K562 (cell line): ENCODE data around the gene DNAI1. TPM values are rescaled to one million over a fixed set of nuclear protein-coding genes. Genes with fewer than 3 reads are reported as not detected.

Source experiments
- ATAC-seq: fragments of 200-7000 bp; cut with Tn5 transposase; 3 replicates; pipeline ENCODE4 v1.9.1; 2020; ENCODE audit warnings: moderate library complexity
- BruUV-seq: library from RNA; stranded (reverse); fragments of 400-500 nt; replicated peaks from 2 replicates; lab custom pipeline; 2021; lab: Mats Ljungman, UMichigan
- CTCF ChIA-PET: fragments of 300-600 bp; formaldehyde crosslinking; extraction: SDS; loops from one replicate; lab custom pipeline; 2021; ENCODE audit warnings: low intra/inter-chr PET ratio; lab: Yijun Ruan, JAX
- POLR2A ChIA-PET: fragments of 300-600, 350-650 bp; sonication (Branson Sonifier 250); formaldehyde crosslinking; extraction: SDS; loops from one replicate; lab custom pipeline; 2021; ENCODE audit warnings: antibody characterized with exemption, inconsistent platforms; lab: Yijun Ruan, JAX
- DNase-seq, 4 experiments: peaks; one replicate each; pipeline versions ENCODE4 v3.0.0 to v3.0.0-alpha.2; 2011 to 2018; ENCODE audit warnings: low spot score in 3 of 4, mixed read lengths in 3 of 4; ENCODE audit errors: extremely low read depth in 1 of 4
- FAIRE-seq: peaks from 2 replicates; lab custom pipeline; 2011; peaks lifted over from hg19 to GRCh38; lab: Jason Lieb, UNC
- H2AFZ ChIP-seq: 2 replicates; pipeline ENCODE4 v1.6.0; 2011; ENCODE audit warnings: low read depth, low read length, control low read depth, inconsistent platforms
- H3K27ac ChIP-seq: fragments of 200-600 bp; 3 replicates; pipeline ENCODE4 v1.8.0; 2011; ENCODE audit warnings: low read depth, mild to moderate bottlenecking, control low read depth, inconsistent platforms, low read length, moderate library complexity, mixed read lengths; ENCODE audit errors: extremely low read depth
- H3K27me3 ChIP-seq, 2 experiments: fragments of 300-600 bp in 1 of 2; 2 replicates in 1 of 2; 3 replicates in 1 of 2; pipeline versions ENCODE4 v1.6.0 to v1.8.0; 2011; ENCODE audit warnings: inconsistent platforms in 2 of 2, low read length in 2 of 2, mild to moderate bottlenecking in 1 of 2, mixed read lengths in 1 of 2, moderate library complexity in 1 of 2; ENCODE audit not compliant: control insufficient read depth in 2 of 2, insufficient read depth in 2 of 2
- H3K36me3 ChIP-seq: fragments of 300-600 bp; 3 replicates; pipeline ENCODE4 v1.8.0; 2011; ENCODE audit warnings: mild to moderate bottlenecking, low read length, inconsistent platforms; ENCODE audit not compliant: control insufficient read depth, insufficient read depth
- H3K4me1 ChIP-seq, 2 experiments: fragments of 200-600 bp in 1 of 2; replicated peaks in 1 of 2; 2 replicates in 1 of 2; 3 replicates in 1 of 2; pipeline versions ENCODE4 v1.5.1 to v1.8.0; 2011; ENCODE audit warnings: inconsistent platforms in 2 of 2, low read length in 2 of 2, mild to moderate bottlenecking in 1 of 2, mixed read lengths in 1 of 2, moderate library complexity in 1 of 2; ENCODE audit not compliant: control insufficient read depth in 2 of 2, insufficient read depth in 2 of 2
- H3K4me2 ChIP-seq: 2 replicates; pipeline ENCODE4 v1.6.1; 2011; ENCODE audit warnings: low read length, control low read depth, inconsistent platforms, mixed read lengths; ENCODE audit not compliant: insufficient read depth
- H3K4me3 ChIP-seq: fragments of 200-600 bp; sonication (generic), shearing (Covaris generic); 2 replicates; pipeline ENCODE4 v1.5.1; 2016; ENCODE audit warnings: control low read depth, inconsistent platforms
- H3K79me2 ChIP-seq: fragments of 200-600 bp; 3 replicates; pipeline ENCODE4 v1.8.0; 2011; ENCODE audit warnings: low read length, inconsistent platforms; ENCODE audit not compliant: control insufficient read depth, insufficient read depth
- H3K9ac ChIP-seq, 2 experiments: 2 replicates each; pipeline versions ENCODE4 v1.6.0 to v1.6.1; 2011; ENCODE audit warnings: low read depth in 2 of 2, low read length in 2 of 2, control low read depth in 1 of 2, inconsistent platforms in 1 of 2, mild to moderate bottlenecking in 1 of 2, mixed read lengths in 1 of 2; ENCODE audit not compliant: insufficient read depth in 1 of 2
- H3K9me1 ChIP-seq: one replicate; pipeline ENCODE4 v1.6.0; 2011; ENCODE audit warnings: inconsistent platforms, mild to moderate bottlenecking, low read length, moderate library complexity; ENCODE audit not compliant: control insufficient read depth, insufficient read depth
- H3K9me3 ChIP-seq: replicated peaks from 2 replicates; pipeline ENCODE4 v1.5.1; 2011; ENCODE audit warnings: low read depth, low read length, inconsistent platforms; ENCODE audit not compliant: control insufficient read depth, insufficient read depth
- H4K20me1 ChIP-seq: replicated peaks from 2 replicates; pipeline ENCODE4 v1.6.1; 2011; ENCODE audit warnings: low read length, inconsistent platforms, mixed read lengths; ENCODE audit not compliant: control insufficient read depth, insufficient read depth
- DIDO1 ChIP-seq: fragments of 450-650 bp; IDR thresholded peaks from 2 replicates; pipeline ENCODE4 v1.6.1; 2016; ENCODE audit warnings: low read depth, missing biosample characterization, missing genetic modification characterization
- HSF4 ChIP-seq: fragments of 250-450 bp; sonication (Bioruptor Pico); IDR thresholded peaks from 2 replicates; pipeline ENCODE4 v2.1.2; 2022; ENCODE audit warnings: mild to moderate bottlenecking, moderate library complexity, borderline replicate concordance
- MAFG ChIP-seq: fragments of 450-650 bp; conservative IDR thresholded peaks from 2 replicates; pipeline ENCODE4 v1.6.1; 2016; ENCODE audit warnings: missing genetic modification characterization, missing compliant biosample characterization
- MYBL2 ChIP-seq, 2 experiments: fragments of 450-650 bp in 1 of 2; sonication (generic) in 1 of 2; formaldehyde crosslinking in 1 of 2; IDR thresholded peaks; 2 replicates each; pipeline versions ENCODE4 v1.6.1 to v1.8.1; 2017 to 2022; ENCODE audit warnings: borderline replicate concordance in 1 of 2, inconsistent platforms in 1 of 2, low read depth in 1 of 2, mild to moderate bottlenecking in 1 of 2, missing genetic modification reagents in 1 of 2, moderate library complexity in 1 of 2
- MYNN ChIP-seq, 2 experiments: sonication (generic); formaldehyde crosslinking in 1 of 2; IDR thresholded peaks; 2 replicates each; pipeline versions ENCODE4 v1.5.0 to v1.6.1; 2016 to 2020; ENCODE audit warnings: antibody characterized with exemption in 1 of 2, missing genetic modification reagents in 1 of 2
- RBM14 ChIP-seq: fragments of 200-400 bp; formaldehyde crosslinking; IDR thresholded peaks from 2 replicates; pipeline ENCODE4 v1.6.1; 2018; ENCODE audit warnings: low read depth, mild to moderate bottlenecking, low read length, moderate library complexity, borderline replicate concordance; ENCODE audit not compliant: insufficient read depth
- SMARCA4 ChIP-seq: fragments of 450-650 bp; IDR thresholded peaks from 2 replicates; pipeline ENCODE4 v1.6.1; 2016
- U2AF2 ChIP-seq: fragments of 200-400 bp; formaldehyde crosslinking; optimal IDR thresholded peaks from 2 replicates; pipeline ENCODE3; 2017; ENCODE audit warnings: low read depth, mild to moderate bottlenecking, low read length
- USF2 ChIP-seq: sonication (generic); formaldehyde crosslinking; IDR thresholded peaks from 2 replicates; pipeline ENCODE4 v1.5.0; 2020; ENCODE audit warnings: missing genetic modification reagents
- ZBTB1 ChIP-seq: sonication (generic); formaldehyde crosslinking; IDR thresholded peaks from 2 replicates; pipeline ENCODE4 v1.8.1; 2023; ENCODE audit warnings: missing genetic modification reagents, low read depth, mild to moderate bottlenecking, borderline replicate concordance
- ZFP36 ChIP-seq: fragments of 150-350 bp; IDR thresholded peaks from 2 replicates; pipeline ENCODE4 v1.6.1; 2018; ENCODE audit warnings: low read length, low read depth; ENCODE audit not compliant: partially characterized antibody
- WGBS: fragments of 100-300 bp; shearing (Covaris generic); methylation state at CpG from one replicate; pipeline ENCODE4 v1.1.6; 2016; ENCODE audit warnings: low coverage, mixed read lengths; ENCODE audit not compliant: insufficient coverage; ENCODE audit errors: missing lambda C conversion rate; 5-methylcytosine and 5-hydroxymethylcytosine counted together
- in situ Hi-C: fragments of 300-500 bp; cut with MboI; formaldehyde crosslinking; loops from 4 replicates; pipeline ENCODE4 v1.15.0; 2018; ENCODE audit warnings: inconsistent platforms, mixed read lengths
- intact Hi-C: fragments of 100-400 bp; cut with micrococcal nuclease; formaldehyde crosslinking; loops from 2 replicates; pipeline ENCODE4 v1.14.2; 2022
- polyA plus RNA-seq, 8 experiments: library from polyadenylated mRNA; depleted of rRNA in 4 of 8; stranded (reverse) in 5 of 8; unstranded in 3 of 8; fragments of >200 nt; fragmentation: Nextera tagmentation in 2 of 8; fragmentation: Illumina TruSeq in 1 of 8; extraction: Ambion mirVana in 2 of 8; extraction: Trizol in 1 of 8; gene quantifications; 2 replicates each; pipeline versions ENCODE4 v1.2.1 to v1.2.3, GENCODE V29; 2011 to 2014; ENCODE audit warnings: inconsistent platforms in 1 of 8, missing spikeins in 1 of 8
- total RNA-seq, 7 experiments: library from RNA; depleted of rRNA in 6 of 7; stranded (reverse); fragments of >200 nt in 6 of 7; fragmentation: Illumina TruSeq in 2 of 7; extraction: Trizol in 2 of 7; gene quantifications; 2 replicates each; pipeline versions ENCODE4 v1.2.1 to v1.2.3, GENCODE V29; 2011 to 2021; ENCODE audit warnings: low replicate concordance in 1 of 7
- TF ChIP-seq, protein P1 (sequence below): fragments of 450-650 bp; formaldehyde crosslinking; IDR thresholded peaks from 2 replicates; pipeline ENCODE4 v1.4.0; 2020; ENCODE audit warnings: mild to moderate bottlenecking, moderate library complexity
- TF ChIP-seq, protein P2 (sequence below): fragments of 450-650 bp; formaldehyde crosslinking; IDR thresholded peaks from 2 replicates; pipeline ENCODE4 v1.4.0; 2022; ENCODE audit warnings: missing genetic modification characterization

Gene DNAI1
- total and polyA plus RNA-seq, 9 of the 15 experiments (the other 6 are each of a cell fraction or from before 2014, with no cell fraction given) = 0.01 to 0.17 (median 0.04) TPM; not detected in 6

DNA sequence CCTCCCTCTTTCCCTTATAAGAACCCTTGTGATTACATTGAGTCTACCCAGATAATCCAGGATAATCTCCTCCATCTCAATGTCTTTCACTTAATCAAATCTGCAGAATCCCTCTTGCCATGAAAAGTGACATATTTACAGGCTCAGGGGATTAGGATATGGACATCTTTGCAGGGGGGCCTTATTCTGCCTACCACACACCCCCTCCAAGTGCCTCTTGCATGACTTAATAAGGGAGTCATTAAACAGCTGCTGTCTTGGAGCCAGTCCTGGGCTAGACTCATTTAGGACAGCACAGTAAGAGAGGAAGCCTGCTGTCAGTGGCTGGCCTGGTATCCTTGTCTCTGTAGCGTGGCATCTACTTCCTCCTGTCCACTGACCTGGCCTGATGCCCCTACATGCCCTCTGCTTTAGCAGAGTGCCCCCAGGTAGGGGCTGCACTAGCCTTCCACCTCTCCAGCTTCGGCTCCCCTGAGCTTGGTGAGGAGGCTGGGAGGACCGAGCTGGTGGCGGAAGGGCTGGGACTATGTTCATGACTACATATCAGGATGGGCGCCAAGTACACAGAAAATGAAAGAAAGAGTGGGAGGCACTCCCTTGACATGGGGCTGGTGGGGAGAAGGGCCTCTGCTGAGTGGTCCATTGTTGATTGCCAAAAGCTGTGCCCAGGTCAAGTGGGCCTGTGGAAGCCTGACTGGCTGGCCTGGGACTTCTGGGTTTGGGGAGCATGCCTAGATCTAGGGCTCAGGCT, 46.9 kb downstream of the DNAI1 start:
- H3K27ac ChIP-seq = no peak overlapping the region

More for the DNA sequence above, 46.9 kb downstream of the DNAI1 start:
- Histone ChIP-seq H3K36me3 (no peaks in the 10 kb centered on the region), H3K4me1 (no peaks in the 10 kb centered on the region; a peak in 1 of 5 replicates), H4K20me1 (no peaks in the 10 kb centered on the region), H3K79me2 (no peaks in the 10 kb centered on the region), H3K9ac (no peak overlapping the region), H3K4me3 (no peak overlapping the region), H3K9me1 (no peaks in the 10 kb centered on the region), H3K4me2 (no peak overlapping the region), H2AFZ (no peak overlapping the region), H3K27me3 (peaks cover 0 to 4% of the 10 kb centered on the region in 2 experiments; a peak in 1 of 5 replicates), H3K9me3 (no peaks in the 10 kb centered on the region)
- intact Hi-C loops = no loop called here
- FAIRE-seq = no peak
- in situ Hi-C loops = no loop called here
- POLR2A ChIA-PET = no interaction called here
- ATAC-seq = no peak
- 7% methylated on average over 5 of the region's 5 CpGs for WGBS
- BruUV-seq = no TSS peak
- CTCF ChIA-PET = no interaction called here
- no peak for TF ChIP-seq SMARCA4
- TF ChIP-seq RBM14 = no peak
- TF ChIP-seq ZFP36 = no peak
- no peak for TF ChIP-seq MAFG (tag)
- no peak for TF ChIP-seq HSF4
- TF ChIP-seq, protein P1, sequence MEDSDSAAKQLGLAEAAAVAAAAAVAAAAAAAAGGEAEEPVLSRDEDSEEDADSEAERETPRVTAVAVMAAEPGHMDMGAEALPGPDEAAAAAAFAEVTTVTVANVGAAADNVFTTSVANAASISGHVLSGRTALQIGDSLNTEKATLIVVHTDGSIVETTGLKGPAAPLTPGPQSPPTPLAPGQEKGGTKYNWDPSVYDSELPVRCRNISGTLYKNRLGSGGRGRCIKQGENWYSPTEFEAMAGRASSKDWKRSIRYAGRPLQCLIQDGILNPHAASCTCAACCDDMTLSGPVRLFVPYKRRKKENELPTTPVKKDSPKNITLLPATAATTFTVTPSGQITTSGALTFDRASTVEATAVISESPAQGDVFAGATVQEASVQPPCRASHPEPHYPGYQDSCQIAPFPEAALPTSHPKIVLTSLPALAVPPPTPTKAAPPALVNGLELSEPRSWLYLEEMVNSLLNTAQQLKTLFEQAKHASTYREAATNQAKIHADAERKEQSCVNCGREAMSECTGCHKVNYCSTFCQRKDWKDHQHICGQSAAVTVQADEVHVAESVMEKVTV = no peak
- TF ChIP-seq DIDO1 (tag) = no peak
- no peak for TF ChIP-seq MYBL2 (IDR thresholded peaks at IDR 0.05; ENCODE audit: low read depth)
- no peak for TF ChIP-seq MYBL2 (CRISPR knock-in tag; IDR thresholded peaks at IDR 0.05; ENCODE audit: borderline replicate concordance)
- TF ChIP-seq USF2 = no peak
- TF ChIP-seq ZBTB1 (CRISPR knock-in tag) = no peak
- no peak for TF ChIP-seq MYNN (IDR thresholded peaks at IDR 0.05)
- TF ChIP-seq MYNN (CRISPR knock-in tag; IDR thresholded peaks at IDR 0.05) = no peak
- TF ChIP-seq U2AF2 = no peak
- TF ChIP-seq, protein P2, sequence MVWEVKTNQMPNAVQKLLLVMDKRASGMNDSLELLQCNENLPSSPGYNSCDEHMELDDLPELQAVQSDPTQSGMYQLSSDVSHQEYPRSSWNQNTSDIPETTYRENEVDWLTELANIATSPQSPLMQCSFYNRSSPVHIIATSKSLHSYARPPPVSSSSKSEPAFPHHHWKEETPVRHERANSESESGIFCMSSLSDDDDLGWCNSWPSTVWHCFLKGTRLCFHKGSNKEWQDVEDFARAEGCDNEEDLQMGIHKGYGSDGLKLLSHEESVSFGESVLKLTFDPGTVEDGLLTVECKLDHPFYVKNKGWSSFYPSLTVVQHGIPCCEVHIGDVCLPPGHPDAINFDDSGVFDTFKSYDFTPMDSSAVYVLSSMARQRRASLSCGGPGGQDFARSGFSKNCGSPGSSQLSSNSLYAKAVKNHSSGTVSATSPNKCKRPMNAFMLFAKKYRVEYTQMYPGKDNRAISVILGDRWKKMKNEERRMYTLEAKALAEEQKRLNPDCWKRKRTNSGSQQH (CRISPR knock-in tag) = no peak
- TF ChIP-seq, all 486 proteins: peak for 0
- DNase-seq = no peak
